Immature natural killer cell (primary cell): Measurements from ENCODE around the gene PPP1R9A. TPM values are rescaled to one million over a fixed set of nuclear protein-coding genes. Genes with fewer than 3 reads are reported as not detected.
A peak's percentile ranks its signal among the peaks of the same experiment; 100 is the strongest.
"Not testable (repeated sequence)": the region's sequence is repeated elsewhere in the genome, so short reads cannot be mapped to it uniquely, and the experiment has no call there.

Experiments used
- DNase-seq, 3 donors: peaks; one replicate each; pipeline ENCODE4 v3.0.0; 2022; ENCODE audit warnings: mixed read lengths in 1 of 3
- H3K27ac Mint-ChIP-seq, 6 donors: one replicate each; pipeline ENCODE4 v1.8.0; 2020; ENCODE audit warnings: mixed read lengths in 6 of 6, mild to moderate bottlenecking in 5 of 6, inconsistent platforms in 4 of 6, moderate library complexity in 3 of 6
- H3K27me3 Mint-ChIP-seq, 3 donors: one replicate each; pipeline ENCODE4 v1.8.0; 2020 to 2021; ENCODE audit warnings: low read depth in 3 of 3, mild to moderate bottlenecking in 3 of 3, mixed read lengths in 3 of 3, moderate library complexity in 3 of 3, inconsistent platforms in 1 of 3
- H3K36me3 Mint-ChIP-seq, 3 donors: one replicate each; pipeline ENCODE4 v1.8.0; 2020; ENCODE audit warnings: mixed read lengths in 3 of 3, inconsistent platforms in 2 of 3, mild to moderate bottlenecking in 2 of 3
- H3K4me1 Mint-ChIP-seq, 2 donors: one replicate each; pipeline ENCODE4 v1.8.0; 2020; ENCODE audit warnings: inconsistent platforms in 2 of 2, mild to moderate bottlenecking in 2 of 2, mixed read lengths in 2 of 2, moderate library complexity in 1 of 2
- H3K4me3 Mint-ChIP-seq, 5 donors: one replicate each; pipeline ENCODE4 v1.8.0; 2020; ENCODE audit warnings: mild to moderate bottlenecking in 5 of 5, mixed read lengths in 5 of 5, inconsistent platforms in 3 of 5, moderate library complexity in 3 of 5
- H3K9me3 Mint-ChIP-seq, 6 donors: one replicate each; pipeline ENCODE4 v1.8.0; 2020; ENCODE audit warnings: mild to moderate bottlenecking in 6 of 6, mixed read lengths in 6 of 6, inconsistent platforms in 4 of 6, moderate library complexity in 3 of 6
- polyA plus RNA-seq, 3 donors: library from polyadenylated mRNA; unstranded; fragments of 300-500 nt; fragmentation: Illumina TruSeq; gene quantifications; one replicate each; pipeline ENCODE4 v1.2.3, GENCODE V29; 2021

PPP1R9A gene
- polyA plus RNA-seq, 3 donors from 2014 or later, result 0.92 to 12.2 (median 5.5) TPM

- Mint-ChIP-seq H3K4me3 (no peak overlapping the region), H3K9me3 (peaks cover 0 to 11% (median 2%) of the 10 kb centered on the region in 6 donors), H3K36me3 (no peaks in the 10 kb centered on the region), H3K27me3 (peaks cover 0 to 7% (median 1%) of the 10 kb centered on the region in 3 donors), H3K4me1 (peaks cover 0 to 29% of the 10 kb centered on the region in 2 donors), H3K27ac (no peak overlapping the region)
- no peak for DNase-seq
Measured at GRCh38 chr7:94972296-94972695, 64.9 kb downstream of the PPP1R9A start.

DNA sequence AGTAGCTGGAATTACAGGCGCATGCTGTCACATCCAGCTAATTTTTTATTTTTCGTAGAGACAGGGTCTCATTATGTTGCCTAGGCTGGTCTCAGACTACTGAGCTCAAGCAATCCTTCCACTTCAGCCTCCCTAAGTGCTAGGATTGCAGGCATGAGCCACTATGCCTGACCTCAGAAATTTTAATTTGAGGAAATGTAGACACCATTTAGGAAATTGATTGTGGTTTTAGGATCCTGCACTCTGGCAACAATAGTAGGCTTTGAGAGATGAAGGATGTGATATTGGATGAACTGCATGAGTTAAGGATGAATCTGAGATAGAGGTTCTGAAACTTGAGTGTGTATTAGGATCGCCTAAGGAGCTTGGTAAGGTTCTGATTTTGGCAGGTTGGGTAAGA, 66.5 kb downstream of the PPP1R9A start:
- peaks cover 0 to 6% (median 1%) of the 10 kb centered on the region in 6 donors for H3K9me3 Mint-ChIP-seq

GRCh38 chr7:94974423-94974822, 67.0 kb downstream of the PPP1R9A start:
- peaks cover 0 to 18% of the 10 kb centered on the region in 2 donors for H3K4me1 Mint-ChIP-seq
- DNase-seq, result no peak
- peaks cover 0 to 6% (median 0%) of the 10 kb centered on the region in 3 donors for H3K27me3 Mint-ChIP-seq
- H3K27ac Mint-ChIP-seq, result peak overlapping the region in 1 of 6 donors; percentile 17
- H3K36me3 Mint-ChIP-seq, result no peaks in the 10 kb centered on the region
- H3K9me3 Mint-ChIP-seq, result peaks cover 0 to 4% (median 1%) of the 10 kb centered on the region in 6 donors
- H3K4me3 Mint-ChIP-seq, result no peak overlapping the region

More for the DNA sequence above, 66.5 kb downstream of the PPP1R9A start:
- H3K4me1 Mint-ChIP-seq, result peaks cover 0 to 24% of the 10 kb centered on the region in 2 donors
- no peak overlapping the region for H3K27ac Mint-ChIP-seq
- DNase-seq, result no peak
- H3K27me3 Mint-ChIP-seq, result peaks cover 0 to 6% (median 0%) of the 10 kb centered on the region in 3 donors
- H3K4me3 Mint-ChIP-seq, result no peak overlapping the region
- no peaks in the 10 kb centered on the region for H3K36me3 Mint-ChIP-seq

DNA sequence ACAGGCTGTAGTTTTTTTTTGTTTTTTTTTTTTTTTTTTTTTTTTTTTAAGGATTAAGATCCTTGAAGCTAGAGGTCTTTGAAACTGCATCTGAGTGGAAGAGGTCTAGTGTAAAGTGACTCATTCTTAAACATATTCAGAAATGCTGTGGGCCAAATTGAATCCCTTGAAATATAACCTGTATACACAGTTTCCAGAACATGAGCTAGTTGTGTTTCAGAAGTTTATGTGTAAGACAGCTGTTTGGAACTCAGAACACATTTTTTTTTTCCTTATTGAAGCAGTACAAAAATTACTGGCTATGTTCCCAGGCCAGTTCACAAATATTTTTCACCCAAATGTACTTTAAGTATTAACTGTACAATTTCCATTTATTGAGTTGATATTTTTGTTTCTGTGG, 67.9 kb downstream of the PPP1R9A start:
- Mint-ChIP-seq H3K36me3 (no peaks in the 10 kb centered on the region), H3K4me1 (peaks cover 1 to 17% of the 10 kb centered on the region in 2 donors), H3K27ac (no peak overlapping the region), H3K4me3 (no peak overlapping the region), H3K27me3 (peaks cover 0 to 5% (median 0%) of the 10 kb centered on the region in 3 donors), H3K9me3 (peaks cover 0 to 4% (median 1%) of the 10 kb centered on the region in 6 donors)
- no peak for DNase-seq

GRCh38 chr7:94980418-94981142, 73.2 kb downstream of the PPP1R9A start:
- peaks cover 0 to 5% (median 0%) of the 10 kb centered on the region in 3 donors for H3K27me3 Mint-ChIP-seq
- peaks cover 1 to 5% of the 10 kb centered on the region in 2 donors for H3K4me1 Mint-ChIP-seq
- no peak overlapping the region for H3K4me3 Mint-ChIP-seq
- H3K27ac Mint-ChIP-seq, result no peak overlapping the region
- no peaks in the 10 kb centered on the region for H3K36me3 Mint-ChIP-seq
- no peak for DNase-seq
- peaks cover 0 to 4% (median 1%) of the 10 kb centered on the region in 6 donors for H3K9me3 Mint-ChIP-seq

DNA sequence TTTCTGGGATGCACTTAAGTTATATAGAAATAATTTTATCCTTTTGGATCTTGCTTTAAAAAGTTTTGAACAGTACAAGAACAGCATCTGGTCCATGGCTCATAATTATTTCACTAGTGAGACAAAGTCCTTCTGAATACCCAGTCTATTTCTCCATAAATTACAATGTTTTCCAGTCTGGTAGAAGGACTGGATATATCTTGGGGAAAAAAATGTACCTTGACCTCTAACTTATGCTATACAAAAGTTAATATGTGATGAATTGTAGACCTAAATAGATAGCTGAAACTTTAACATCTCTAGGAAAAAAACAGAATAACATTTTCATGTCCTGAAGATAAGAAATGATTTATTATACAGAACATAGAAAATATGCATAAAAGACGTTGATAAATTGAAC, 88.5 kb downstream of the PPP1R9A start:
- Mint-ChIP-seq H3K9me3 (peaks cover 0 to 4% (median 2%) of the 10 kb centered on the region in 6 donors), H3K36me3 (no peaks in the 10 kb centered on the region), H3K27me3 (no peaks in the 10 kb centered on the region), H3K4me3 (no peak overlapping the region), H3K27ac (no peak overlapping the region), H3K4me1 (peaks cover 0 to 3% of the 10 kb centered on the region in 2 donors)
- DNase-seq, result no peak

DNA sequence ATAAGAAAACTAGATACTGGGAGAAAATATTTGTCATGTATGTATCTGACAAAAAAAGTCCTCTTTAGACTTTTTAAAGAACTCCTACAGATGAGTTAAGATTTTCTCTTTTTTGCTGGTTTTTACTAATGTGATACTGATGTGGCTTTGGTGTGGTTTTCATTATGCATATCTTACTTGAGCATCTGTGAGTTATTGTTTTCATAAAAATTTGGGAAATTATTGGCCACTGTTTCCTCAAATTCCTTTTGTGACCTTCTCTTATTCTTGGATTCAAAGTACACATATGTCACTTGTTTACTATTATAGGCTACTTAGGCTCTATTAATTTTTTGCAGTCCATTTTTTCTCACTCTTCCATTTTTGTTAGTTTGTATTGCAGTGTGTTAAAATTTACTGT, 89.0 kb downstream of the PPP1R9A start:
- Mint-ChIP-seq H3K4me3 (no peak overlapping the region), H3K9me3 (peaks cover 0 to 4% (median 2%) of the 10 kb centered on the region in 6 donors), H3K4me1 (peaks cover 0 to 3% of the 10 kb centered on the region in 2 donors), H3K27me3 (no peaks in the 10 kb centered on the region), H3K27ac (no peak overlapping the region), H3K36me3 (no peaks in the 10 kb centered on the region)
- no peak for DNase-seq

GRCh38 chr7:94997547-94997946, 90.2 kb downstream of the PPP1R9A start:
- Mint-ChIP-seq H3K9me3 (peaks cover 0 to 4% (median under 1%) of the 10 kb centered on the region in 6 donors), H3K4me1 (peaks cover 5 to 7% of the 10 kb centered on the region in 2 donors), H3K36me3 (no peaks in the 10 kb centered on the region), H3K27ac (no peak overlapping the region), H3K4me3 (no peak overlapping the region), H3K27me3 (no peaks in the 10 kb centered on the region)
- no peak for DNase-seq

DNA sequence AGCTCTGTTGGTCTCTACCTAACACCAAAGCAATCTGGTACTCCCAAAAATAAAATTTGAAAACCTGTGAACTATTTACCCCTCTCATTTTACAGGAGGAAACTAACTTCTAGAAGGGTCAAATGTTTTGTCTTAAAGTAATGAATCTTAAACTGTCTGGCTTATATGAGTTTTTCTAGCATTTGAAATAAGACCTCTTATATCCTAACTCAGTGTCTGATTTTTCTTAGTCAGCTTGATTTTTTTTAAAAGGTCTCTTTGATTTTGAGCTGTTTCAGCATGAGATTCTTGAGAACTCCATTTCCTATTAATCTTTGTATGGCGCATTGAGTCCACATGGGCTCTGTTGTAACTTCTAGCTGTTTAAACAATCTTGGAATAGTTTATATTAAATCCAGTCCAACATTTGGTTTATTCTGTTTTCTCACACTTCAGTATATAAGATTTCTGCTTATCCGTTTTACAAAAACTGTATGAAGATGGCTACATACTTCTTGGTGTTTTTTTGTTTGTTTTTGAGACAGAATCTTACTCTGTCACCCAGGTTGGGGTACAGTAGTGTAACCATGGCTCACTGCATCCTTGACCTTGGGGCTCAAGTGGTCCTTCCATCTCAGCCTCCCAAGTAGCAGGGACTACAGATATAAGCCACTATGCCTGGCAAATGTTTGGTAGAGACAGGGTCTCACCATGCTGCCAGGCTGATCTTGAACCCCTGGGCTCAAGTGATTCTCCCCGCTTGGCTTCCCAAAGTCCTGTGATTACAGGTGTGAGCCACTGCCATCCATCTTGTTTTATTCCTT, 91.1 kb downstream of the PPP1R9A start:
- H3K4me1 Mint-ChIP-seq, result peaks cover 5 to 8% of the 10 kb centered on the region in 2 donors
- no peak overlapping the region for H3K4me3 Mint-ChIP-seq
- H3K27me3 Mint-ChIP-seq, result no peaks in the 10 kb centered on the region
- H3K36me3 Mint-ChIP-seq, result no peaks in the 10 kb centered on the region
- DNase-seq, result no peak
- no peak overlapping the region for H3K27ac Mint-ChIP-seq
- peaks cover 0 to 4% (median under 1%) of the 10 kb centered on the region in 6 donors for H3K9me3 Mint-ChIP-seq

DNA sequence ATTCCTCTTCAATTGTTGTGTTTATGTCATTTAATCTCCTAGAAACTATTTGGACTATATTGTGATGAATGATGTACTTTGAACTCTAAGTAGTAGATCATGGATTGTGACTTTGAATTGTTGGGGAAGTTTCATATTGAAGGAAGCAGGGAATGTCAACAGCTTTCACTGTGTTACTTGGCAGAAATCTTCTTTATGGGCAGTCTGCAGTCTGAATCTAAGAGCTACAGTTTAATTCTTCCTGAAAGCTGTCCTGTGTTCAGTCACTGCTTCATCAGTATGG, 91.6 kb downstream of the PPP1R9A start:
- Mint-ChIP-seq H3K27ac (no peak overlapping the region), H3K4me3 (no peak overlapping the region)

DNA sequence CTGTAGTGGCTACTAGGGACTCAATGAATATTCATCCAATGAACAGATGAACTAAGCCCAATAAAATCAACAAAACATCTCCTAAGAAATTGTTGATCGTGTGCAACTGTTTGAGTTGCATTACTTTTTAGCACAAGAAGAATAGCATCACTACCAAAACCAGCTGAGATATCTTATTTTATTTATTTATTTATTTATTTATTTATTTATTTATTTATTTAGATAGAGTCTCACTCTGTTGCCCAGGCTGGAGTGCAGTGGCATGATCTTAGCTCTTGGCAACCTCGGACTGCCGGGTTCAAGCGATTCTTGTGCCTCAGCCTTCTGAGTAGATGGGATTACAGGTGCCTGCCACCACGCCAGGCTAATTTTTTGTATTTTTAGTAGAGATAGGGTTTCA, 92.2 kb downstream of the PPP1R9A start:
- H3K4me1 Mint-ChIP-seq, H3K27me3 Mint-ChIP-seq, DNase-seq, H3K36me3 Mint-ChIP-seq, H3K9me3 Mint-ChIP-seq, H3K27ac Mint-ChIP-seq, H3K4me3 Mint-ChIP-seq: not testable (repeated sequence)

More for the DNA sequence above, 91.6 kb downstream of the PPP1R9A start:
- Mint-ChIP-seq H3K36me3 (no peaks in the 10 kb centered on the region), H3K9me3 (peaks cover 0 to 3% (median under 1%) of the 10 kb centered on the region in 6 donors), H3K27me3 (no peaks in the 10 kb centered on the region), H3K4me1 (peaks cover 5 to 8% of the 10 kb centered on the region in 2 donors)
- no peak for DNase-seq

- DNase-seq, result no peak
- no peaks in the 10 kb centered on the region for H3K9me3 Mint-ChIP-seq
- no peaks in the 10 kb centered on the region for H3K27me3 Mint-ChIP-seq
- H3K4me3 Mint-ChIP-seq, result no peak overlapping the region
- peaks cover 5 to 8% of the 10 kb centered on the region in 2 donors for H3K4me1 Mint-ChIP-seq
- H3K36me3 Mint-ChIP-seq, result no peaks in the 10 kb centered on the region
- no peak overlapping the region for H3K27ac Mint-ChIP-seq
Measured at GRCh38 chr7:95001258-95001657, 93.9 kb downstream of the PPP1R9A start.

- no peaks in the 10 kb centered on the region for H3K27me3 Mint-ChIP-seq
- peaks cover 2 to 8% of the 10 kb centered on the region in 2 donors for H3K4me1 Mint-ChIP-seq
- H3K4me3 Mint-ChIP-seq, result no peak overlapping the region
- no peaks in the 10 kb centered on the region for H3K9me3 Mint-ChIP-seq
- H3K36me3 Mint-ChIP-seq, result no peaks in the 10 kb centered on the region
- H3K27ac Mint-ChIP-seq, result peak overlapping the region in 1 of 6 donors; percentile 56
- DNase-seq, result no peak
Measured at GRCh38 chr7:95001815-95002561, 94.6 kb downstream of the PPP1R9A start.

DNA sequence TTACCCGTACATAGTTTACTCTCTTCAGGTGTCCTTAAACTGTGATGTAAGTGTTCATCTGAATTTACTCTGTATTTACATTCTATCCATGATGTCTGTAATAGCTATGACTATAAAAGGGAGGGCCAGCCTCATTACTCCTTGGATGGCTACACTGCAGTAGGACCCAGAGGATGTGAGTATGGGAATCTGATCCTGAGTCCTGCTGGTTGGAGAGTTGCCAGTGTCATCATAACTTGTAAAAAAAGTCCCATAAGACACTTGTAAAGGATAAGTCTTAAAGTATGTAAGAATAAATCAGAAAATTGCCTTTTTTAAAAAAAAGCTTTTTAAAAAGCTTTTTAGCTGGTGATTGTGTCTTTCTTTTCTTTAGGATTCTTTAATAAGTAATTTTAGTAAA, 95.4 kb downstream of the PPP1R9A start:
- H3K4me3 Mint-ChIP-seq, result no peak overlapping the region
- no peaks in the 10 kb centered on the region for H3K9me3 Mint-ChIP-seq
- H3K36me3 Mint-ChIP-seq, result no peaks in the 10 kb centered on the region
- peaks cover 2 to 8% of the 10 kb centered on the region in 2 donors for H3K4me1 Mint-ChIP-seq
- no peaks in the 10 kb centered on the region for H3K27me3 Mint-ChIP-seq
- H3K27ac Mint-ChIP-seq, result no peak overlapping the region
- DNase-seq, result no peak
